Hepatocyte (in vitro differentiated cells): ENCODE results near the gene HTR1E. TPM values are rescaled to one million over a fixed set of nuclear protein-coding genes. Genes with fewer than 3 reads are reported as not detected.
"Not testable (repeated sequence)": the region's sequence is repeated elsewhere in the genome, so short reads cannot be mapped to it uniquely, and the experiment has no call there.

ENCODE experiments used
- DNase-seq: peaks from one replicate; pipeline ENCODE4 v3.0.0-alpha.2; 2016; ENCODE audit warnings: low spot score
- H2AFZ ChIP-seq: fragments of 200-600 bp; sonication (generic); 2 replicates; pipeline ENCODE4 v1.6.0; 2016; ENCODE audit warnings: antibody characterized with exemption, mild to moderate bottlenecking
- H3K27ac ChIP-seq: fragments of 200-600 bp; sonication (generic); 2 replicates; pipeline ENCODE4 v1.5.1; 2016; ENCODE audit warnings: mild to moderate bottlenecking
- H3K27me3 ChIP-seq: fragments of 200-600 bp; sonication (generic); 2 replicates; pipeline ENCODE4 v1.6.1; 2016
- H3K36me3 ChIP-seq: fragments of 200-600 bp; sonication (generic); replicated peaks from 2 replicates; pipeline ENCODE4 v1.5.1; 2016; ENCODE audit warnings: low read depth; ENCODE audit not compliant: insufficient read depth
- H3K4me1 ChIP-seq: fragments of 200-600 bp; sonication (generic); 2 replicates; pipeline ENCODE4 v1.5.1; 2016; ENCODE audit warnings: mild to moderate bottlenecking, moderate library complexity; ENCODE audit not compliant: insufficient read depth
- H3K4me2 ChIP-seq: fragments of 200-600 bp; sonication (generic); 2 replicates; pipeline ENCODE4 v1.6.0; 2016
- H3K4me3 ChIP-seq: fragments of 200-600 bp; sonication (generic); 2 replicates; pipeline ENCODE4 v1.5.1; 2016; ENCODE audit warnings: mild to moderate bottlenecking
- H3K79me2 ChIP-seq: fragments of 200-600 bp; sonication (generic); 2 replicates; pipeline ENCODE4 v1.6.0; 2017; ENCODE audit warnings: mild to moderate bottlenecking
- H3K9me2 ChIP-seq: fragments of 200-600 bp; sonication (generic); replicated peaks from 2 replicates; pipeline ENCODE4 v1.6.0; 2017; ENCODE audit warnings: mild to moderate bottlenecking; ENCODE audit not compliant: insufficient read depth
- H3K9me3 ChIP-seq: fragments of 200-600 bp; sonication (generic); 2 replicates; pipeline ENCODE4 v1.5.1; 2016; ENCODE audit warnings: low read depth, mild to moderate bottlenecking
- H4K20me1 ChIP-seq: fragments of 200-600 bp; sonication (generic); 2 replicates; pipeline ENCODE4 v1.6.0; 2016; ENCODE audit warnings: mild to moderate bottlenecking; ENCODE audit not compliant: insufficient read depth, poor library complexity, severe bottlenecking
- EZH2 ChIP-seq: fragments of 200-600 bp; sonication (generic); IDR thresholded peaks from 2 replicates; pipeline ENCODE4 v1.6.1; 2016; ENCODE audit warnings: antibody characterized with exemption, mild to moderate bottlenecking, borderline replicate concordance
- EZH2phosphoT487 ChIP-seq: fragments of 200-600 bp; sonication (generic); IDR thresholded peaks from one replicate; pipeline ENCODE4 v1.6.1; 2018; ENCODE audit warnings: antibody characterized with exemption, mild to moderate bottlenecking, low read depth, moderate library complexity; ENCODE audit not compliant: unreplicated experiment, severe bottlenecking
- WGBS: methylation state at CpG from one replicate; pipeline ENCODE4 v1.1.6; 2016; ENCODE audit warnings: low lambda C conversion rate; ENCODE audit errors: missing lambda C conversion rate; 5-methylcytosine and 5-hydroxymethylcytosine counted together
- polyA plus RNA-seq: library from polyadenylated mRNA; unstranded; fragments of >200 nt; fragmentation: Nextera tagmentation; extraction: Ambion mirVana; gene quantifications from 2 replicates; pipeline ENCODE4 v1.2.1, GENCODE V29; 2016
- total RNA-seq: library from RNA; depleted of rRNA; stranded (reverse); fragments of >200 nt; gene quantifications from 2 replicates; pipeline ENCODE4 v1.2.3, GENCODE V29; 2014
- TF ChIP-seq, protein P1 (sequence below): fragments of 200-600 bp; sonication (generic); IDR thresholded peaks from 2 replicates; pipeline ENCODE4 v1.5.1; 2016; ENCODE audit warnings: antibody characterized with exemption, mild to moderate bottlenecking; ENCODE audit not compliant: poor library complexity

HTR1E gene
- total and polyA plus RNA-seq, 2 experiments from 2014 or later, result 3.4 to 6.2 TPM

- no peak overlapping the region for H3K4me3 ChIP-seq
- H3K36me3 ChIP-seq, result no peaks in the 10 kb centered on the region
- no peak overlapping the region for H2AFZ ChIP-seq
- TF ChIP-seq EZH2, result no peak
- TF ChIP-seq, protein P1, sequence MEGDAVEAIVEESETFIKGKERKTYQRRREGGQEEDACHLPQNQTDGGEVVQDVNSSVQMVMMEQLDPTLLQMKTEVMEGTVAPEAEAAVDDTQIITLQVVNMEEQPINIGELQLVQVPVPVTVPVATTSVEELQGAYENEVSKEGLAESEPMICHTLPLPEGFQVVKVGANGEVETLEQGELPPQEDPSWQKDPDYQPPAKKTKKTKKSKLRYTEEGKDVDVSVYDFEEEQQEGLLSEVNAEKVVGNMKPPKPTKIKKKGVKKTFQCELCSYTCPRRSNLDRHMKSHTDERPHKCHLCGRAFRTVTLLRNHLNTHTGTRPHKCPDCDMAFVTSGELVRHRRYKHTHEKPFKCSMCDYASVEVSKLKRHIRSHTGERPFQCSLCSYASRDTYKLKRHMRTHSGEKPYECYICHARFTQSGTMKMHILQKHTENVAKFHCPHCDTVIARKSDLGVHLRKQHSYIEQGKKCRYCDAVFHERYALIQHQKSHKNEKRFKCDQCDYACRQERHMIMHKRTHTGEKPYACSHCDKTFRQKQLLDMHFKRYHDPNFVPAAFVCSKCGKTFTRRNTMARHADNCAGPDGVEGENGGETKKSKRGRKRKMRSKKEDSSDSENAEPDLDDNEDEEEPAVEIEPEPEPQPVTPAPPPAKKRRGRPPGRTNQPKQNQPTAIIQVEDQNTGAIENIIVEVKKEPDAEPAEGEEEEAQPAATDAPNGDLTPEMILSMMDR, result no peak
- no peak for TF ChIP-seq EZH2phosphoT487
- no peak overlapping the region for H3K27ac ChIP-seq
- H3K4me2 ChIP-seq, result no peak overlapping the region
- H3K9me3 ChIP-seq, result no peaks in the 10 kb centered on the region
- no peaks in the 10 kb centered on the region for H3K9me2 ChIP-seq
- no peak for DNase-seq
- H3K4me1 ChIP-seq, result no peaks in the 10 kb centered on the region
- no peaks in the 10 kb centered on the region for H4K20me1 ChIP-seq
- no peaks in the 10 kb centered on the region for H3K79me2 ChIP-seq
- no peaks in the 10 kb centered on the region for H3K27me3 ChIP-seq
- 91% methylated on average over 2 of the region's 2 CpGs for WGBS
Measured at GRCh38 chr6:86916393-86916792, 20.9 kb upstream of the HTR1E start.

DNA sequence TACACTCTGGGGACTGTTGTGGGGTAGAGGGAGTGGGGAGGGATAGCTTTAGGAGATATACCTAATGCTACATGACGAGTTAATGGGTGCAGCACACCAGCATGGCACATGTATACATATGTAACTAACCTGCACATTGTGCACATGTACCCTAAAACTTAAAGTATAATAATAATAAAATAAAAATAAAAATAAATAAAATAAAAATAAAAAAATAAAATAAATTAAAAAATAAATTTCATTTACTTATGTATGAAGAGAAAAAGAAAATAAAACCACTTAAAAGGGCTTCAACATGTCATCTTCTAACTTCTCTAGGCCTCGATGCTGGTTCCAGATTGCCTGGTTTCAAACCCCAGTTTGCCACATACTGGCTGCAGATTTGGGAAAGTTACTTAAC, 10.2 kb upstream of the HTR1E start:
- H3K4me2 ChIP-seq, H3K9me2 ChIP-seq, DNase-seq, H3K79me2 ChIP-seq, H3K4me3 ChIP-seq, H3K4me1 ChIP-seq, H3K36me3 ChIP-seq, H3K9me3 ChIP-seq, H3K27me3 ChIP-seq, H4K20me1 ChIP-seq, H2AFZ ChIP-seq, H3K27ac ChIP-seq: not testable (repeated sequence)
- 99% methylated on average over 2 of the region's 2 CpGs for WGBS

- WGBS, result 98% methylated on average over 11 of the region's 11 CpGs
- H3K36me3 ChIP-seq, H3K27ac ChIP-seq, H3K79me2 ChIP-seq, H3K4me1 ChIP-seq, H2AFZ ChIP-seq, H3K9me3 ChIP-seq, H3K4me2 ChIP-seq, H3K4me3 ChIP-seq, H3K27me3 ChIP-seq, H4K20me1 ChIP-seq, H3K9me2 ChIP-seq, DNase-seq: not testable (repeated sequence)
Measured at GRCh38 chr6:86927859-86928258, 9.5 kb upstream of the HTR1E start.

DNA sequence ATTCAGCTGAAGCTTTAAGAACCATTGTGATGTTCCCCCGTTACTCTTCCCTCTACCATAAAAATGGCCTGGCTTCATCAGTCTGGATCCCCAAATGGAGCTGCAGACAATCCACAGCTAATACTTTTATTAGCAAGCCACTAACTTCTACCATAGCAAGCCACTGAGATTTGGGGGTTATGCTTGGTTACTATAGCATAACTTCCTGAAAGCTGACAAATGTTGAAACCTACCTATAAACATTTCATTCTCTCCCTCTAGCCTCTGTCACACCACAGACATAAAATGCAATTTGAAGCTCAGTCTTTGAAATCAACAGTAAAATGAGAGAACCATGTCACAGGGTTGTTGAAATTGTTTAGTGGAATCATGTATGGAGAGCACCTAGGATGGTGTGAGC, 3.0 kb upstream of the HTR1E start:
- no peaks in the 10 kb centered on the region for H4K20me1 ChIP-seq
- no peaks in the 10 kb centered on the region for H3K9me3 ChIP-seq
- DNase-seq, result no peak
- peaks cover 6% of the 10 kb centered on the region for H3K27me3 ChIP-seq
- H3K79me2 ChIP-seq, result peaks cover 7% of the 10 kb centered on the region
- no peaks in the 10 kb centered on the region for H3K36me3 ChIP-seq
- no peak overlapping the region for H3K4me3 ChIP-seq
- TF ChIP-seq, protein P1, result no peak
- TF ChIP-seq EZH2 (no peak), EZH2phosphoT487 (no peak)
- H3K4me1 ChIP-seq, result no peaks in the 10 kb centered on the region
- H3K27ac ChIP-seq, result no peak overlapping the region
- H3K9me2 ChIP-seq, result no peaks in the 10 kb centered on the region
- H3K4me2 ChIP-seq, result no peak overlapping the region
- no peak overlapping the region for H2AFZ ChIP-seq
- 78% methylated on average over 1 of the region's 1 CpG for WGBS

DNA sequence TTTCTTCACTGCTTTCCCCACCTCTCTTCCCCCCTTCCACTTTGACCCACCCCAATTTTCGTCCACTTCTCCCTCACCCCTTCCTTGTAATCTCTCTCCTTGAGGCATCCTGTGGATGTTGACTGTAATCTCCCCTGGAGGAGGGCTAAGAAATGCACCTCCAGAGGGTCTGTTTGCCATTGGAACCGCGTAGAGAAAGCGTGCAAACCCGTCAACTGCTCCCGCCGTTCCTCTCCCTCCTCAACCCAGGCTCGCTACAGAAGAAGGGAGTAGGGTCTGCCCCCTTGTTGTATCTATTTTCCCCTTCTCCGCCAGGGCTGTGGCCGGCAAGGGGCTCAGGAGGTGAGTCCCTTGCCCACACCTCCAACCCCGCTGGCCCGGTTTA, 502 bp upstream of the HTR1E start:
- TF ChIP-seq EZH2phosphoT487 (no peak), EZH2 (no peak)
- TF ChIP-seq, protein P1, result no peak
- H3K9me3 ChIP-seq, result no peaks in the 10 kb centered on the region
- no peaks in the 10 kb centered on the region for H4K20me1 ChIP-seq
- no peaks in the 10 kb centered on the region for H3K36me3 ChIP-seq
- H3K27me3 ChIP-seq, result peaks cover 6% of the 10 kb centered on the region
- peaks cover 11% of the 10 kb centered on the region for H3K79me2 ChIP-seq
- DNase-seq, result no peak
- peak overlapping the region; percentile 87 for H2AFZ ChIP-seq
- H3K9me2 ChIP-seq, result no peaks in the 10 kb centered on the region
- peak overlapping the region; percentile 35 for H3K4me3 ChIP-seq
- H3K4me1 ChIP-seq, result no peaks in the 10 kb centered on the region
- H3K27ac ChIP-seq, result peak overlapping the region; percentile 36
- peak overlapping the region; percentile 92 for H3K4me2 ChIP-seq
- WGBS, result 5% methylated on average over 12 of the region's 12 CpGs
